ENCODE data around the gene KLF16.

The KLF16 gene

DNA sequence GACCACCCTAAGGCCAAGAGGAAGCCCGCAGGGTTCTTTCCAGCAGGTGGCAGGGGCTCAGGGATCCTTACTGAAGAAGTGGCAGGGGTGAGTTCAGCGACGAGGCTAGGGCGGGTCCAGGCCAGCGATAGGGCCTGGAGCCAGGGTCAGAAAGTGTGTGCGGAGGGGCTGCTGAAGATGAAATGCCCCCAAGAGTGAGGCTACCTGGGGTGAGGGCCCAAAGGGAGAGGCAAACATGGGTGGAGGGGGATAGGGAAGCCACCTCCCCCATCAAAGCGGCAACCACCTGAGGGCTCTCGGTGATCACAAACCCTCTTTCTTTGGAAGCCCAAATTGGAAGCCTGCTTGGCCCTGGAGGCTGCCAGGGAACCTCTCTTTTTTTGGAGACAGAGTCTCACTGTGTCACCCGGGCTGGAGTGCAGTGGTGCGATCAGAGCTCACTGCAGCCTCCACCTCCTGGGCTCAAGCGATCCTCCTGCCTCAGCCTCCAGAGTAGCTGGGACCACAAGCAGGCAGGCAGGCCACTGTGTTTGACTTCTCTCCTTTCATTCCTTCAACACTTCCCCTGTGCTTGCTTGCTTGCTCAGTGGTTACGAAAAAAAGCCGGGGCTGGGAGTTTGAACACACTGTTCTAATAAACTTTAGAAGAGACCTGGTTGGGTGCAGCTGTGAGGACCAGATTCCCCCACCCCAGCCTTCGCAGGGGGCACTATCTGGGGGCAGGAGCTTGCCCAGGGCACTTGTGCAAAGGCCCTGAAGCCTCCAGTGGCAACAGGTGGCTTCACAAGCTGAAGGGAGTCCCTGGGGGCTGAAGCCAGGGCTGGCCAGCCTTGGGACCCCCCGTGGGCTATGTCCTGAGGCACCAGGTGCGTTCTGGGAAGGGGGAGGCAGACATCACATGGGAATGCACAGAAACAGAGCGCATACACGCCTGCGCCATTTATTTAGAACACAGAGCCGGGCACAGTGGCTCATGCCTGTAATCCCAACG lies 49.9 kb downstream of the KLF16 start:
- H3K4me1 Mint-ChIP-seq (ENCODE audit: low read depth), result peaks cover 19% of the 10 kb centered on the region
- peak overlapping the region; percentile 80 for H3K4me3 Mint-ChIP-seq
- H3K27me3 Mint-ChIP-seq, result no peaks in the 10 kb centered on the region
- DNase-seq, result no peak
- peak overlapping the region; percentile 91 for H3K27ac Mint-ChIP-seq
- H3K9me3 Mint-ChIP-seq, result no peaks in the 10 kb centered on the region
- H3K36me3 Mint-ChIP-seq (ENCODE audit: low read depth), result peaks cover 32% of the 10 kb centered on the region

DNA sequence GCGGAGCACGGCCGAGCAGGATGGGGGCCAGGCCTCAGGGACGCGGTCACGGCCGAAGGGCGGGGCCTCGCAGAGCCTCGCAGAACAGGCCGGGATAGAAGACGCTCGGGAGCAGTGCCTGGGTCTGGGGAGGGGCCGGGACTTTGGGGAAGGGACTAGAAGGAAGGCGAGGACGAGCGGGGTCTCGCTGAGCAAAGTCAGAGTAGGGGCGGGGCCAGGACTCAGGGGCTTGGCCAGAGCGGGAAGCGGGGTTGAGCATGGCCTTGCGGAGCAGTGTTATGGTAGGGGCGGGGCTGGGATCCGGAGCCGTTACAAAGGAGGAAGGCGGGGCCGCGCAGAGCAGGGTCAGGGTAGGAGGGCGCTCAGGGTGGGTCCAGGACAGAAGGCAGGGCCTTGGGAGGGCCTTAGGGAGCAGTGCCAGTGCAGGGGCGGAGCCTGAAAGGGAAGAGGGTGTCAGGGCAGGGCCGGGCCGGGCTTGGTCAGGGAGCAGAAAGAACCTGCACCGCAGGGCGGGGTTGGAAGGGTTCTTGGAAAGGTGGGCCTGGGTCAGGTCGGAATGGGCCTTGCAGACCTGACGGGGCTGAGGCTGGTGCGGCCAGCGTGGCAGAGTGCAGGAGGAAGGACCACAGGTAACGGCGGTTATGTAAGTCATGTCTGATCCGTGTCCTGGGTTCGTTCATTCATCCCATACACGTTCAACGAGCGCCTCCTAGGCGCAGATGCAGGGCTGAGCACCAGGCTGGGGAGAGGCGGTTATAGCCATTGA lies 50.8 kb downstream of the KLF16 start:
- no peaks in the 10 kb centered on the region for H3K27me3 Mint-ChIP-seq
- H3K9me3 Mint-ChIP-seq, result no peaks in the 10 kb centered on the region
- H3K4me3 Mint-ChIP-seq, result peak overlapping the region; percentile 80
- peak; percentile 89 for DNase-seq
- peaks cover 23% of the 10 kb centered on the region for H3K36me3 Mint-ChIP-seq (ENCODE audit: low read depth)
- peak overlapping the region; percentile 91 for H3K27ac Mint-ChIP-seq
- peaks cover 19% of the 10 kb centered on the region for H3K4me1 Mint-ChIP-seq (ENCODE audit: low read depth)

DNA sequence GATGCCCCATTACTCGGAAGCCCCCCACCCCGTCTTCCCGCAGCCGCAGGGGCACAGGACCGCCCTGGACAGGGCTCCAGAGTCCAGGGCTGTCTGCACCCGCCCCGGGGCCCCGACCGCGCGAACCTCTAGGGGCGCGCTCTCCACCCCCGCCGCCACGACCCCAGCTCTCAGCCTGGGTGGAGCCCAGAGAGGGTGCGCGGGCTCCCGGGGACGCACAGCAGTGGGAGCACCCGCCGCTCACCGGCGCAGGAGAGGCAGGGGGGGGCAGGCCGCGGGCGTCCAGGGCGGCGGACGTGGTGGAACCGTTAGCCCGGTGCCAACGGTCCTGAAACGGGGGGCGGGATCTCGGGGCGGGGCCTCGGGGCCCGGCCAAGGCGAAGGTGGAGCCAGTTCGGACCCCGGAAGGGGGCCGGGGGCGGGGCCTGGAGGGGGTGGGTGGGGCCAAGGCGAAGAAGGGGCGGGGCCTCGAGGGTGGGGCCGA lies 51.4 kb downstream of the KLF16 start, which contains the start of gene ATP8B3:
Gene ATP8B3, minus strand, starts transcription at position 335 of the 484 bp plus-strand sequence. CDS start 540 bp downstream, outside the sequence.
- peaks cover 17% of the 10 kb centered on the region for H3K36me3 Mint-ChIP-seq (ENCODE audit: low read depth)
- H3K27ac Mint-ChIP-seq, result peak within 1 kb of the TSS; percentile 91
- peaks cover 19% of the 10 kb centered on the region for H3K4me1 Mint-ChIP-seq (ENCODE audit: low read depth)
- no peaks in the 10 kb centered on the region for H3K27me3 Mint-ChIP-seq
- no peak for DNase-seq
- peak within 1 kb of the TSS; percentile 80 for H3K4me3 Mint-ChIP-seq
- no peaks in the 10 kb centered on the region for H3K9me3 Mint-ChIP-seq

DNA sequence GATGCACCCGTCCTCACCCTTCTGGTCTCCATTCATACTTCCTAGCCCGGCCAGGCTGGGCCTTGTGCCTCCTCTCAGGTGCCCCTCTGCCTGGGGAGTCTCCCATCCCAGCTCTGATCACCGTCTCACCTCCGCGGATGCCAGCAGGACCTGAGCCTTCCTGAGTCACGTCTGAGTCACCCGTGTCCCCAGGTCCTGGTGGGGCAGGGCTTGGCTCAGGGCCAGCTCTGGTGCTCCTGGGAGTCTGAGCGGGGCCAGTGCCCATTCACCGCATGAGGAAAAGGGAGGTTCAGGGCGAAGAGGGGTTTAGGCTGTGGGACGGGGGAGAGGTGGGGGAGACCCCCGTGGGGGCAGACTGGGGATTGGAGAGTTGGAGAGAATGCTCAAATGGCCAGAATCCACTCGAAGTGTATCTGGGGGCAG lies 51.9 kb downstream of the KLF16 start:
- peaks cover 12% of the 10 kb centered on the region for H3K36me3 Mint-ChIP-seq (ENCODE audit: low read depth)
- no peaks in the 10 kb centered on the region for H3K9me3 Mint-ChIP-seq
- H3K27ac Mint-ChIP-seq, result peak overlapping the region; percentile 80

DNA sequence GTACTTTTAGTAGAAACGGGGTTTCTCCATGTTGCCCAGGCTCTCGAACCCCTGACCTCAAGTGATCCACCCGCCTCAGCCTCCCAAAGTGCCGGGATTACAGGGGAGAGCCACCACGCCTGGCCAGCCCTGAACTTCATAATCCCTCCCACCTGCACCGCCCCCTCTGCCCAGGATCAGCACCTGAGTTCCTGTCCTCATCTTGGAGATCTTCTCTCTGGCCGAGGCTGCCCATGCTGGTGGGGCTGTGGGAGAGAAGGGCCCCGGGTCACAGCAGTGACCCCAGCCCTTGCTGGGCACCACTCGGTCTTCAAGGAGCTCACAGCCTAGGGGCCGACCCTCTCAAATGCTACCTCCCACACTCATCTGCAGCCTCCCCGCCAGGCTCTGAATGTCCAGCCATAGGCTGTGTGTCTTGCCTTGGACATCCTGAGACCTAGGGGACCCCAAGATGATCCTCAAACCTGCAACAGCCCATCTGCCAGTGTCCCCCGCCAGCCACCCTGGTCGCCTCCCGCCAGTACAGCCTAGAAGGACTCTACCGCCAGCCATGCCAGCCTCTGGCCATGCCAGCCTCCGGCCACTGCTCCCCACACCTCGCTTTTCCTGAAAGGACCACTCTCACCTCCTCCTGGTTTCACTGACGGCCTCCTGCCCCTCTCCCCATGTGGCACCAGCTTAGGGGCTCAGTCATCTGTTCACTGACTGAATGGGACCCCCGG lies 52.8 kb downstream of the KLF16 start:
- H3K4me1 Mint-ChIP-seq (ENCODE audit: low read depth), result peaks cover 19% of the 10 kb centered on the region
- H3K36me3 Mint-ChIP-seq (ENCODE audit: low read depth), result peaks cover 5% of the 10 kb centered on the region
- no peaks in the 10 kb centered on the region for H3K9me3 Mint-ChIP-seq
- H3K4me3 Mint-ChIP-seq, result no peak overlapping the region
- no peak overlapping the region for H3K27ac Mint-ChIP-seq
- no peak for DNase-seq
- H3K27me3 Mint-ChIP-seq, result no peaks in the 10 kb centered on the region

More for the DNA sequence above, 51.9 kb downstream of the KLF16 start:
- Mint-ChIP-seq H3K4me1 (ENCODE audit: low read depth) (peaks cover 19% of the 10 kb centered on the region), H3K4me3 (peak overlapping the region; percentile 67), H3K27me3 (no peaks in the 10 kb centered on the region)
- DNase-seq, result peak; percentile 66

DNA sequence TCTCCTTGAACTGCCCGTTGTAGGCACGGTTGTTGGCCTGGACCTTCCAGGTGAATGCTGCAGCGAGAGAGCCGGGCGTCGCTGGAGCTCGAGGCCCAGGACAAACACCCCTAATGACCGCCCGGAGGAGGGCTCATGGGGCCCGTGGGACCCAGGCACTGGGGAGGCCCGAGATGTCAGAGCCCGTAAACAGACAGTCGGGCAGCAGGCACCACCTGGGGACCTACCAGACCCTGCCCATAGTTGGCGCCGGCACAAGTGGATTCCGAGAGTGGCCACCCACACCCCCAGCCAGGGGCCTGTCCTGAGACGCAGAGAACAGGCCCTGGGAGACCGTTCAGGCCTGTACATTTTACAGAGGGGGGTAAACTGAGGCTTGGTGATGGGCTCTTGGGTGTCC lies 53.7 kb downstream of the KLF16 start:
- Mint-ChIP-seq H3K27me3 (no peaks in the 10 kb centered on the region), H3K9me3 (no peaks in the 10 kb centered on the region), H3K27ac (no peak overlapping the region), H3K36me3 (ENCODE audit: low read depth) (peaks cover under 1% of the 10 kb centered on the region), H3K4me3 (no peak overlapping the region), H3K4me1 (ENCODE audit: low read depth) (peaks cover 19% of the 10 kb centered on the region)
- no peak for DNase-seq

DNA sequence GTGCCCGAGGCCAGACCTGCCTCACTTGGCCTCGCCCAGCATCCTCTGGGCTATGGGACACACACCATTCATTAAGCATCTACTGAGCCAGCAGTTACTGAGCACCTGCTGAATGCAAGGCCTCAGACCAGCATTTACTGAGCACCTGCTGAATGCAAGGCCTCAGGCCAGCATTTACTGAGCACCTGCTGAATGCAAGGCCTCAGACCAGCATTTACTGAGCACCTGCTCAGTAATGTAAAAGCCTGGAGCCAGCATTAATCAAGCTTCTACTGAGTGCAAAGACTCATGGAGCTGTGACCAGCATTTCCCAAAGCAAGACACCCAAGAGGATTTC lies 55.0 kb downstream of the KLF16 start:
- no peak overlapping the region for H3K27ac Mint-ChIP-seq
- H3K27me3 Mint-ChIP-seq, result no peaks in the 10 kb centered on the region
- no peak overlapping the region for H3K4me3 Mint-ChIP-seq
- DNase-seq, result no peak
- peaks cover 15% of the 10 kb centered on the region for H3K4me1 Mint-ChIP-seq (ENCODE audit: low read depth)
- no peaks in the 10 kb centered on the region for H3K9me3 Mint-ChIP-seq
- no peaks in the 10 kb centered on the region for H3K36me3 Mint-ChIP-seq (ENCODE audit: low read depth)

DNA sequence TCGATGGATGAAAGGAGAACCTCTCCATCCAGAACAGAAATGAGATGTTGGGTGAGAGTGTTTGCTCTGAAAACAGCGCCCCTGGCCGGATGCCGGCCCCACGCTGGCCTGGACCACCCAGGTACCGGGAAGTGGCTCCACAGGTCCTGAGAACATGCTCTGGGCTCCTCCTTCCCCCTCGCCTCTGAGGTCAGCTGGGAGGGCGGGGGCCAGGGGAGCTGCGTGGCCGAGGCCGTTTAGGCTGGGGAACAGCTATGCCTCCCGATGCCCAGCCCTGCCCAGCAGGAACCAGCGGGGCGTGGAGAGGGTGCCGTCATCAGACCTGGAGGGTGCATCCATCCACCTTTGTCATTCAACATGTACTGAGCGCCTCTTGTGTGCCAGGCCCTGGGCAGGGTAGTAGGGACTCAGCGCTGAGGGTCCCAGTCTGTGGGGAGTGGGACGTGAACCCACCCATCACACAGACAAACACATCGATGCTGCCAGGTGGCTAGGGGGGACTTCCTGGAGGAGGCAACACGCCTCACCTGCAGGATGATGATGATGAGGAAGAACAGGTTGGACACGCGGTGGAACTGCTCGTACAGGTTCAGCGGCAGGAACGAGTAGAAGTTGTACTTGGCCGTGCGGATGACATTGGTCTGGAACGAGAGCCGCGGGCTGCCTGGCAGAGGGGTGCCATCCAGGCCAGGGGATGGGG lies 55.5 kb downstream of the KLF16 start:
- Mint-ChIP-seq H3K36me3 (ENCODE audit: low read depth) (no peaks in the 10 kb centered on the region), H3K4me1 (ENCODE audit: low read depth) (peaks cover 11% of the 10 kb centered on the region), H3K27me3 (no peaks in the 10 kb centered on the region), H3K27ac (no peak overlapping the region), H3K4me3 (no peak overlapping the region), H3K9me3 (no peaks in the 10 kb centered on the region)
- no peak for DNase-seq

DNA sequence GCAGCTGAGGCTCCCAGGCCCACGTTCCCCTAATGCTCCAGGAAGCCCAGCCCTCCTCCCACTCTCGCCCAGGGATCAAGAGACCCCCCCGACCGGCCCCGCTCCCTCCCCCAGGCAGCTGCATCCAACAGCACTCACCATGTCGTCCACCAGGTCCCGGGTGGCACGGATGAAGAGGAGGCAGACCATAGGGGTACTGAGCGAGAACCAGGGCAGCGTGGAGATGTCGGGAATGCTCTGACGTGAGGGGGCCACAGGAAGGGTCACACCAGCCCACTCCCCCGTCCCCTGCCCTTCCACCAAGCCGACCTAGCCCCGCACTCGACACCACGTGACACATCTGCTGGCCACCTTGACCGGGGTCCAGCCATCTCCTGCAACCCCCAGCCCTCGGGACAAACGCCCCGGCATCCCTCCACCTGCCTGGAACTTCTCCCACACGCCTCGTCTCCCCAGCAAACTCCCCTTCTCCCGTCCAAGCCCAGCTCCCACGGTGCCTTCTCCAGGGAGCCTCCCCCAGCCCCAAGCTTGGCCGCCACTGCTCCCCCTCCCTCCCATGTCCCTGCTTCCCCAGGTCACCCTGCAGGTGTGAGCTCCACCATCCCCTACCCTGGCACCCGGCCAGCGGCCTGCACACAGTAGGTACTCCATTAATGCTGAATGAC lies 56.2 kb downstream of the KLF16 start:
- no peak overlapping the region for H3K27ac Mint-ChIP-seq
- H3K9me3 Mint-ChIP-seq, result no peaks in the 10 kb centered on the region
- H3K36me3 Mint-ChIP-seq (ENCODE audit: low read depth), result no peaks in the 10 kb centered on the region
- no peaks in the 10 kb centered on the region for H3K27me3 Mint-ChIP-seq
- H3K4me3 Mint-ChIP-seq, result no peak overlapping the region
- H3K4me1 Mint-ChIP-seq (ENCODE audit: low read depth), result peaks cover 4% of the 10 kb centered on the region
- DNase-seq, result no peak

DNA sequence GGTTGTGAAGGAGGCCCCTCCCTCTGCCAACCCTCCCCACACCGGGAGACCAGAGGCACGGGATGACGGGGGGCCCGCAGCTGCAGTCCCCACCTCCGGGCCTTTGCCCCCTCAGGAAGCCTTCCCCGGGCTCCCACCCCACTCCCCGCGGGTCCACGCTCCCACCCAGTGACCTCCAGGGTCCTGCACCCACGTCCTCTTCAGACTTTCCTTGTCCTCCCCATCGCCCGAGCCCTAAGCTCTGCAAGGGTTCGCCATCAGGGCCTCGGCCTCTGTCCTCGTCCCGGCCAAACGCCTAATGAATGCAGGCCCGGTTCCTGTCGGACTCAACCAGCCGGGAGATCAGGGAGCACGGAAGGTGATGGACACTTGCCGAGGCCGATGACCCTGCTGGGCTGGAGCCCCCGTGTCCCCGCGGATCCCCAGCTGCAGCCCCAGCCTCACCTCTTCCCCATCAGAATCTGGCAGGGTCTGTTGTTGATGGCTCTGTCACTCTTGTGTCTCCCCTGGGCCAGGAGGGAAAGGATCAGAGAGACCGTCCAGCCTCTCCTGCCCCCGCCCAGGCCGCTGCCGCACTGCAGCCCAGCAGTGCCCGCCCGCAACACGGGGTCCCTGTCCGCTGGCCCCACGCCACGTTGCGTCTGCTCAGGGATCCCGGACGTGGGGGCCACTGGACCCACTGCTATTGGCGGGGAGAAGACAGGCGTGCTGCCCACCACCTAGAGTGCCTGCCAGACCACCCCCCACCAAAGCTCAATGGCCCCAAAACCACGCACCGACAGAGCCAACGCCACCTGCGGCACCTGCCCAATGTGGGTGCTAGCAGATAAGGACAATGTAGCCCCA lies 57.0 kb downstream of the KLF16 start:
- Mint-ChIP-seq H3K4me3 (no peak overlapping the region), H3K27ac (no peak overlapping the region), H3K4me1 (ENCODE audit: low read depth) (peaks cover 1% of the 10 kb centered on the region), H3K27me3 (no peaks in the 10 kb centered on the region), H3K36me3 (ENCODE audit: low read depth) (no peaks in the 10 kb centered on the region), H3K9me3 (no peaks in the 10 kb centered on the region)
- no peak for DNase-seq

DNA sequence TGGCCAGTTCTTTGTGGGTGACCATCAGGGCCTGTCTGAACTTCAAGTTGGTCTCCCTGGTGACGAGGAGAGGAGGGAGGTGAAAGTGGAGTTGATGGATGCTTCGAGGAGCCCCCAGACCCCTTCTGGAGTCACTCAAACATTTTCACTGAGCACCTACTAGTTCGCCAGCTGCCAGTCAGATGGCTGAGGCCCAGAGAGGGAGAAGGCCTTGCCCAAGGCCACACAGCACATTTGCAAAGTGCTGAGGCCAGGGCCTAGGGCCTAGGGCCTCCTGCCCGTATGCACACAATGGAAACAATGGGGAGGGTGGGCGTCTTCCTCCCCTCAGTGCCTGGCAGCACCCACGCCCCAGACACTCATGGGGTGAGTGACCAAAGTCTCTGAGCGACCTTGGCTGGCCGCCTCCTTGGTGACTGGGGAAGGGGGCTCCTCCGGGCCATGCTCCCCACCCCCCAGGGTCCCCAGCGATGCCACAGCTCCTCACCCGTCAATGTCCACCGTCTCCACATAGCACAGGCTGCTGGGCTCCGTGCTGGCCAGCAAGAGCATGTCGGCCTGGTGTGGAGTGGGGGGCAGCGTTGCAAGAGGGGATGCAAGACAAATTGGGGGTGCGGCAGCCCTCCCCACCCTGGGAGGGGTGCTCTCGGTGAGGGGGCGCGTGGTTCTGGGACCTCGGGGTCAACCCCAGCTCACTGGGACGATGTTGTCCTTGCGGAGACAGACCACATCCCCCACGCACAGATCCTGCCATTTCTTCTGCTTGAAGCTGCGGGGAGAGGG lies 57.8 kb downstream of the KLF16 start:
- H3K36me3 Mint-ChIP-seq (ENCODE audit: low read depth), result no peaks in the 10 kb centered on the region
- no peak overlapping the region for H3K4me3 Mint-ChIP-seq
- H3K4me1 Mint-ChIP-seq (ENCODE audit: low read depth), result no peaks in the 10 kb centered on the region
- H3K27ac Mint-ChIP-seq, result no peak overlapping the region
- no peaks in the 10 kb centered on the region for H3K9me3 Mint-ChIP-seq
- H3K27me3 Mint-ChIP-seq, result no peaks in the 10 kb centered on the region
- DNase-seq, result no peak

DNA sequence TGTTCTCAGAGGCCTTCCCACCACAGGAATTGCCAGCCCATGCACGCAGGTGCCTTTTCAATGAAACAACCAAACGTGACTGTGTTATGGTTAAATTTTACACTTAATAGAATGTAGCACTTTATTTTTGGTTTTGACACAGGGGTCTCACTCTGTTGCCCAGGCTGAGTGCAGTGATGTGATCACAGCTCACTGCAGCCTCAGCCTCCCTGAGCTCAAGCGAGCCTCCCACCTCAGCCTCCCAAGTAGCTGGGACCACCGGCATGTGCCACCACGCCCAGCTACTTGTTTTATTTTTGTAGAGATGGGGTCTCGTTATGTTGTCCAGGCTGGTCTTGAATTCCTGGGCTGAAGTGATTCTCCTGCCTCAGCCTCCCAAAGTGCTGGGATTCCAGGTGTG lies 58.5 kb downstream of the KLF16 start:
- Mint-ChIP-seq H3K4me1 (ENCODE audit: low read depth) (no peaks in the 10 kb centered on the region), H3K27ac (no peak overlapping the region), H3K4me3 (no peak overlapping the region), H3K36me3 (ENCODE audit: low read depth) (no peaks in the 10 kb centered on the region), H3K27me3 (no peaks in the 10 kb centered on the region), H3K9me3 (no peaks in the 10 kb centered on the region)
- no peak for DNase-seq

All from activated T-cell treated with anti-CD3 and anti-CD28 coated beads, Interleukin-2, amount 50 U/mL, for 24 hours (primary cell).